H1 (cell line): ENCODE measurements around the gene CHAC1. TPM values are rescaled to one million over a fixed set of nuclear protein-coding genes. Genes with fewer than 3 reads are reported as not detected.

ENCODE experiments used
- CTBP2 ChIP-seq: IDR thresholded peaks from 2 replicates; pipeline ENCODE4 v1.7.0; 2011; ENCODE audit warnings: borderline replicate concordance, mild to moderate bottlenecking, moderate library complexity, mixed read lengths, low read length; ENCODE audit not compliant: insufficient read depth, insufficient read length
- POLR2A ChIP-seq, 2 experiments: IDR thresholded peaks; 1 replicate in 1 of 2; 2 replicates in 1 of 2; pipeline ENCODE4 v1.6.1; 2011; ENCODE audit warnings: low read depth in 2 of 2, low read length in 2 of 2, mild to moderate bottlenecking in 2 of 2; ENCODE audit errors: control extremely low read depth in 1 of 2
- SIRT6 ChIP-seq: IDR thresholded peaks from one replicate; pipeline ENCODE4 v1.7.1; 2012; ENCODE audit warnings: low read length, inconsistent platforms
- SIX5 ChIP-seq: IDR thresholded peaks from 2 replicates; pipeline ENCODE4 v1.6.1; 2011; ENCODE audit warnings: mild to moderate bottlenecking, low read depth, low read length
- SRF ChIP-seq: IDR thresholded peaks from 2 replicates; pipeline ENCODE4 v1.6.1; 2011; ENCODE audit warnings: mild to moderate bottlenecking, low read depth, low read length, moderate library complexity
- polyA plus RNA-seq, 7 experiments: library from polyadenylated mRNA; depleted of rRNA in 3 of 7; stranded (reverse) in 5 of 7; unstranded in 2 of 7; fragments of >200 nt in 5 of 7; fragments of 200-250 nt in 2 of 7; gene quantifications; 1 replicate in 5 of 7; 2 replicates in 1 of 7; 4 replicates in 1 of 7; pipeline versions ENCODE4 v1.2.1 to v1.2.3, GENCODE V29; 2011 to 2013; ENCODE audit warnings: missing spikeins in 2 of 7, mixed read lengths in 2 of 7
- total RNA-seq: library from RNA; stranded (reverse); fragmentation: NEBNext Ultra II Directional; extraction: Animal tissue kit (Norgen Biotek cat#: 25700); gene quantifications from 2 replicates; pipeline ENCODE4 v1.2.1, GENCODE V29; 2021
- TF ChIP-seq, protein P1 (sequence below): fragments of 300-600 bp; sonication (generic); IDR thresholded peaks from 2 replicates; pipeline ENCODE4 v1.7.1; 2012; ENCODE audit warnings: low read length, moderate library complexity, mild to moderate bottlenecking, inconsistent platforms; ENCODE audit not compliant: insufficient replicate concordance

Gene CHAC1
- total and polyA plus RNA-seq, 2 of the 8 experiments (the other 6 are each of a cell fraction or from before 2014, with no cell fraction given), result 34.3 to 159 TPM

DNA sequence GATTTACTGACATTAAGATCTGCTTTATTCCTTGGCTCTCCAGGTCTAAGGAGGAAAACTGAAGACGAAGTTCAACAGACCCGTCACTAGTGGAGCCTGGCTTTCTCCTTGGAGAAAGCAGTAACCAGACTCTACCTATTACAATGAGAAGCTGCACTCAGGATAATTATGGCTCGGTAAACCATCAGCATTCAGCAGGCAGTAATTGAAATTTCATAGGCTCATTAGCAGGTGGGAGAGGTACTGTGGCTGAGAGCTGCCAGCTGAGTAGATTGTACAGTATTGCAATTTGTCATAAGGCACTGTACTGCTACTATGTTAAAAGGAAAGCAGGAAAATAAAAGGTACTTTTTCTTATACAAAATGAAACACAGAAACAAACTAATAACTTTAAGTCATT lies 51.2 kb downstream of the CHAC1 start (continued):
- TF ChIP-seq, protein P1, sequence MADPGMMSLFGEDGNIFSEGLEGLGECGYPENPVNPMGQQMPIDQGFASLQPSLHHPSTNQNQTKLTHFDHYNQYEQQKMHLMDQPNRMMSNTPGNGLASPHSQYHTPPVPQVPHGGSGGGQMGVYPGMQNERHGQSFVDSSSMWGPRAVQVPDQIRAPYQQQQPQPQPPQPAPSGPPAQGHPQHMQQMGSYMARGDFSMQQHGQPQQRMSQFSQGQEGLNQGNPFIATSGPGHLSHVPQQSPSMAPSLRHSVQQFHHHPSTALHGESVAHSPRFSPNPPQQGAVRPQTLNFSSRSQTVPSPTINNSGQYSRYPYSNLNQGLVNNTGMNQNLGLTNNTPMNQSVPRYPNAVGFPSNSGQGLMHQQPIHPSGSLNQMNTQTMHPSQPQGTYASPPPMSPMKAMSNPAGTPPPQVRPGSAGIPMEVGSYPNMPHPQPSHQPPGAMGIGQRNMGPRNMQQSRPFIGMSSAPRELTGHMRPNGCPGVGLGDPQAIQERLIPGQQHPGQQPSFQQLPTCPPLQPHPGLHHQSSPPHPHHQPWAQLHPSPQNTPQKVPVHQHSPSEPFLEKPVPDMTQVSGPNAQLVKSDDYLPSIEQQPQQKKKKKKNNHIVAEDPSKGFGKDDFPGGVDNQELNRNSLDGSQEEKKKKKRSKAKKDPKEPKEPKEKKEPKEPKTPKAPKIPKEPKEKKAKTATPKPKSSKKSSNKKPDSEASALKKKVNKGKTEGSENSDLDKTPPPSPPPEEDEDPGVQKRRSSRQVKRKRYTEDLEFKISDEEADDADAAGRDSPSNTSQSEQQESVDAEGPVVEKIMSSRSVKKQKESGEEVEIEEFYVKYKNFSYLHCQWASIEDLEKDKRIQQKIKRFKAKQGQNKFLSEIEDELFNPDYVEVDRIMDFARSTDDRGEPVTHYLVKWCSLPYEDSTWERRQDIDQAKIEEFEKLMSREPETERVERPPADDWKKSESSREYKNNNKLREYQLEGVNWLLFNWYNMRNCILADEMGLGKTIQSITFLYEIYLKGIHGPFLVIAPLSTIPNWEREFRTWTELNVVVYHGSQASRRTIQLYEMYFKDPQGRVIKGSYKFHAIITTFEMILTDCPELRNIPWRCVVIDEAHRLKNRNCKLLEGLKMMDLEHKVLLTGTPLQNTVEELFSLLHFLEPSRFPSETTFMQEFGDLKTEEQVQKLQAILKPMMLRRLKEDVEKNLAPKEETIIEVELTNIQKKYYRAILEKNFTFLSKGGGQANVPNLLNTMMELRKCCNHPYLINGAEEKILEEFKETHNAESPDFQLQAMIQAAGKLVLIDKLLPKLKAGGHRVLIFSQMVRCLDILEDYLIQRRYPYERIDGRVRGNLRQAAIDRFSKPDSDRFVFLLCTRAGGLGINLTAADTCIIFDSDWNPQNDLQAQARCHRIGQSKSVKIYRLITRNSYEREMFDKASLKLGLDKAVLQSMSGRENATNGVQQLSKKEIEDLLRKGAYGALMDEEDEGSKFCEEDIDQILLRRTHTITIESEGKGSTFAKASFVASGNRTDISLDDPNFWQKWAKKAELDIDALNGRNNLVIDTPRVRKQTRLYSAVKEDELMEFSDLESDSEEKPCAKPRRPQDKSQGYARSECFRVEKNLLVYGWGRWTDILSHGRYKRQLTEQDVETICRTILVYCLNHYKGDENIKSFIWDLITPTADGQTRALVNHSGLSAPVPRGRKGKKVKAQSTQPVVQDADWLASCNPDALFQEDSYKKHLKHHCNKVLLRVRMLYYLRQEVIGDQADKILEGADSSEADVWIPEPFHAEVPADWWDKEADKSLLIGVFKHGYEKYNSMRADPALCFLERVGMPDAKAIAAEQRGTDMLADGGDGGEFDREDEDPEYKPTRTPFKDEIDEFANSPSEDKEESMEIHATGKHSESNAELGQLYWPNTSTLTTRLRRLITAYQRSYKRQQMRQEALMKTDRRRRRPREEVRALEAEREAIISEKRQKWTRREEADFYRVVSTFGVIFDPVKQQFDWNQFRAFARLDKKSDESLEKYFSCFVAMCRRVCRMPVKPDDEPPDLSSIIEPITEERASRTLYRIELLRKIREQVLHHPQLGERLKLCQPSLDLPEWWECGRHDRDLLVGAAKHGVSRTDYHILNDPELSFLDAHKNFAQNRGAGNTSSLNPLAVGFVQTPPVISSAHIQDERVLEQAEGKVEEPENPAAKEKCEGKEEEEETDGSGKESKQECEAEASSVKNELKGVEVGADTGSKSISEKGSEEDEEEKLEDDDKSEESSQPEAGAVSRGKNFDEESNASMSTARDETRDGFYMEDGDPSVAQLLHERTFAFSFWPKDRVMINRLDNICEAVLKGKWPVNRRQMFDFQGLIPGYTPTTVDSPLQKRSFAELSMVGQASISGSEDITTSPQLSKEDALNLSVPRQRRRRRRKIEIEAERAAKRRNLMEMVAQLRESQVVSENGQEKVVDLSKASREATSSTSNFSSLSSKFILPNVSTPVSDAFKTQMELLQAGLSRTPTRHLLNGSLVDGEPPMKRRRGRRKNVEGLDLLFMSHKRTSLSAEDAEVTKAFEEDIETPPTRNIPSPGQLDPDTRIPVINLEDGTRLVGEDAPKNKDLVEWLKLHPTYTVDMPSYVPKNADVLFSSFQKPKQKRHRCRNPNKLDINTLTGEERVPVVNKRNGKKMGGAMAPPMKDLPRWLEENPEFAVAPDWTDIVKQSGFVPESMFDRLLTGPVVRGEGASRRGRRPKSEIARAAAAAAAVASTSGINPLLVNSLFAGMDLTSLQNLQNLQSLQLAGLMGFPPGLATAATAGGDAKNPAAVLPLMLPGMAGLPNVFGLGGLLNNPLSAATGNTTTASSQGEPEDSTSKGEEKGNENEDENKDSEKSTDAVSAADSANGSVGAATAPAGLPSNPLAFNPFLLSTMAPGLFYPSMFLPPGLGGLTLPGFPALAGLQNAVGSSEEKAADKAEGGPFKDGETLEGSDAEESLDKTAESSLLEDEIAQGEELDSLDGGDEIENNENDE, result no peak
- TF ChIP-seq SIRT6, result no peak
- TF ChIP-seq CTBP2, result no peak
- no peak for TF ChIP-seq SIX5
- TF ChIP-seq POLR2A (IDR thresholded peaks at IDR 0.05; ENCODE audit: control extremely low read depth in 1 of 2, low read depth in 2 of 2, low read length in 2 of 2), result no peak
- no peak for TF ChIP-seq SRF
